Measurements from ENCODE around the gene MBNL2. TPM values are rescaled to one million over a fixed set of nuclear protein-coding genes. Genes with fewer than 3 reads are reported as not detected.

MBNL2 gene
- total RNA-seq, 1 experiment from 2014 or later, result 17.8 TPM

DNA sequence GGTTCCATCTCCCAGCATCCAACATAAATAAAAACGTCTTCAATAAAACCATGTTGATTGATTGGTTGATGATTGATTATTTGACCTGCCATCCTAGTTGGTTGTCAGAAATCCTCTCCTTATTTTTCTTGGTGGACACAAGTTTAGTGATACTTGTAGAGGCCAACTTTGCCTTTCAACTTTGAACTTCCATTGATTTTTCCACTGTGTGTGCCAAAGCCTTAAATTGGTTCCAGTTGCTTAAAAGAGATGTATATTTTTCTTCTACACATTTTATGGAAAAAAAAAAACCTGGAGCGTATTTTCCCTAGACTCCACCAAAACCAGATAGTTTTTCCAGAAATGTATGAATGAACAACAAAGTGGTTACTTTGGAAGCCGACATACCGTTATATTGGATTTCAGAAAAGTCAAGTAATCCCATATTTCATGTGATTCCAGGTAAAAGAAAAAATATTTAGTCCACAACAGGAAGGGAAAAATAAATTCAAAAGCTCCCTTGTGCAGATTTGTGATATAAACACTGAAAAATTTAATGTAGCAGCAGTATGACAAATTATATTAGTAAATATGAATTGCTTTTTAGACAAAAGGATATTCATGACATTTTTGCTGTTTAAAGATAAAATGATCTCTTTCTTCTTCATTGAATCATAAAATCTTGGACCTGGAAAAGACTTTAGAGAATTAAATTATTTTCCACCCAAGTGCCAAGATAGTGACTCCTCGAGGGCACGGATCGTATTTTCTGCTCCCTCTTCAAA lies 85.2 kb downstream of the MBNL2 start:
- H3K4me2 ChIP-seq (ENCODE audit: low read length), result peak overlapping the region; percentile 66
- TF ChIP-seq, protein P1, sequence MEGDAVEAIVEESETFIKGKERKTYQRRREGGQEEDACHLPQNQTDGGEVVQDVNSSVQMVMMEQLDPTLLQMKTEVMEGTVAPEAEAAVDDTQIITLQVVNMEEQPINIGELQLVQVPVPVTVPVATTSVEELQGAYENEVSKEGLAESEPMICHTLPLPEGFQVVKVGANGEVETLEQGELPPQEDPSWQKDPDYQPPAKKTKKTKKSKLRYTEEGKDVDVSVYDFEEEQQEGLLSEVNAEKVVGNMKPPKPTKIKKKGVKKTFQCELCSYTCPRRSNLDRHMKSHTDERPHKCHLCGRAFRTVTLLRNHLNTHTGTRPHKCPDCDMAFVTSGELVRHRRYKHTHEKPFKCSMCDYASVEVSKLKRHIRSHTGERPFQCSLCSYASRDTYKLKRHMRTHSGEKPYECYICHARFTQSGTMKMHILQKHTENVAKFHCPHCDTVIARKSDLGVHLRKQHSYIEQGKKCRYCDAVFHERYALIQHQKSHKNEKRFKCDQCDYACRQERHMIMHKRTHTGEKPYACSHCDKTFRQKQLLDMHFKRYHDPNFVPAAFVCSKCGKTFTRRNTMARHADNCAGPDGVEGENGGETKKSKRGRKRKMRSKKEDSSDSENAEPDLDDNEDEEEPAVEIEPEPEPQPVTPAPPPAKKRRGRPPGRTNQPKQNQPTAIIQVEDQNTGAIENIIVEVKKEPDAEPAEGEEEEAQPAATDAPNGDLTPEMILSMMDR (conservative IDR thresholded peaks at IDR 0.05; ENCODE audit: low read depth, low read length), result no peak
- TF ChIP-seq EZH2phosphoT487 (IDR thresholded peaks at IDR 0.05; ENCODE audit: borderline replicate concordance, low read length), result no peak
- H3K36me3 ChIP-seq (ENCODE audit: low read depth, low read length), result no peaks in the 10 kb centered on the region
- CTCF ChIA-PET, result no interaction called here
- DNase-seq, result no peak
- peak overlapping the region; percentile 37 for H3K9ac ChIP-seq (ENCODE audit: low read length)
- ATAC-seq, result no peak
- no peaks in the 10 kb centered on the region for H3F3A ChIP-seq (ENCODE audit: low read length, unreplicated experiment)
- H2AFZ ChIP-seq (ENCODE audit: low read length), result peak overlapping the region; percentile 4; the same call in 1 of the 2 replicates
- intact Hi-C loops (cut with micrococcal nuclease), result no loop called here
- no peaks in the 10 kb centered on the region for H3K9me2 ChIP-seq (replicated peaks; ENCODE audit: low read length)
- no peaks in the 10 kb centered on the region for H4K20me1 ChIP-seq (ENCODE audit: low read length)
- H3K79me2 ChIP-seq (ENCODE audit: low read length), result no peaks in the 10 kb centered on the region
- H3K27ac ChIP-seq (ENCODE audit: low read length), result peak overlapping the region; percentile 88
- POLR2A ChIA-PET (ENCODE audit: unreplicated experiment), result interaction anchor here (0.7 kb wide), 1 partner anchor 85 kb away, joined by 4 read pairs; the partner anchor contains the start of gene MBNL2
- H3K27me3 ChIP-seq (ENCODE audit: low read length), result no peaks in the 10 kb centered on the region
- no TSS peak for BruUV-seq (replicated peaks)
- H3K4me1 ChIP-seq (ENCODE audit: insufficient read depth, low read length), result peaks cover 26% of the 10 kb centered on the region
- H3K9me3 ChIP-seq (ENCODE audit: low read length), result no peaks in the 10 kb centered on the region
- peak overlapping the region; percentile 35 for H3K4me3 ChIP-seq (ENCODE audit: low read length)

DNA sequence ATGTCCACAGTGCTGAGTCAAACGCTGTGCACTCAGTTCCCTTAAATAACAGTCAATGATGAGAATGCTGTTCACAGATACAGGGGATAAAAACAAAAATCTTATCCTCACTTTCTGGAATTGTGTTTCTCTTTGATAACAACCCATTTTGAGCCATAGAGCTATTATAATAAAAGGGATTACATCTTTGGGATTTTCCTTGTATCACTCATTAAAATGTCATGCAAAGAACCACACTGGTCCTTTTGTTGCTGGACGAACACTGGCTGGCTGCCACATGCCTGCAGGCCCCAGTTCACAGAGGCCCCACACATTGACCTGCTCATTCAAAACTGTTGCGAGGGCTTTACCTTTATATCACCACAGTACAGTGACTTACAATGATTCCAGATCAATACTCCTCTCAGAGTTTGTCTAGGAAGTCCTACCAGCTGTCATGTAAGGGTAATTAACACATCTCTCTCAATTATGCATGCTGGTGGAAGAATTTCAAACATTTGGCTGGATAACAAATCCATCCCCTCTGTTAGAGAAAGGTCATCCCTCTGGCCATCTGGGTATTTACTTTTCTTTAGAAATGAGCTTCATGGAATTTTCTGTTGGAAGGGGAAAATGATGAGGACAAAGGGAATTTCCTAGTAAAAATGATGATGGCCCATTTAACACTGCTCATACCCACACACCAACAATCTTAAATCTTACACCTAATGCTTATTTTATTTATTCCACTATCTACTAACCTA lies 85.9 kb downstream of the MBNL2 start:
- no peaks in the 10 kb centered on the region for H3K79me2 ChIP-seq (ENCODE audit: low read length)
- H3K4me1 ChIP-seq (ENCODE audit: insufficient read depth, low read length), result peaks cover 26% of the 10 kb centered on the region
- H3K27me3 ChIP-seq (ENCODE audit: low read length), result no peaks in the 10 kb centered on the region
- TF ChIP-seq, protein P1 (conservative IDR thresholded peaks at IDR 0.05; ENCODE audit: low read depth, low read length), result no peak
- TF ChIP-seq EZH2 (IDR thresholded peaks at IDR 0.05; ENCODE audit: low read length, unreplicated experiment) (no peak), EZH2phosphoT487 (IDR thresholded peaks at IDR 0.05; ENCODE audit: borderline replicate concordance, low read length) (no peak)
- no peaks in the 10 kb centered on the region for H4K20me1 ChIP-seq (ENCODE audit: low read length)
- peak overlapping the region; percentile 4; the same call in 1 of the 2 replicates for H2AFZ ChIP-seq (ENCODE audit: low read length)
- no peaks in the 10 kb centered on the region for H3K9me3 ChIP-seq (ENCODE audit: low read length)
- BruUV-seq (replicated peaks), result no TSS peak
- CTCF ChIA-PET, result no interaction called here
- DNase-seq (peak; percentile 68), ATAC-seq (peak; percentile 83)
- peak overlapping the region; percentile 66 for H3K4me2 ChIP-seq (ENCODE audit: low read length)
- H3K9ac ChIP-seq (ENCODE audit: low read length), result peak overlapping the region; percentile 37
- peak overlapping the region; percentile 35 for H3K4me3 ChIP-seq (ENCODE audit: low read length)
- no peaks in the 10 kb centered on the region for H3F3A ChIP-seq (ENCODE audit: low read length, unreplicated experiment)
- no peaks in the 10 kb centered on the region for H3K36me3 ChIP-seq (ENCODE audit: low read depth, low read length)
- intact Hi-C loops (cut with micrococcal nuclease), result no loop called here
- no peaks in the 10 kb centered on the region for H3K9me2 ChIP-seq (replicated peaks; ENCODE audit: low read length)
- peak overlapping the region; percentile 88 for H3K27ac ChIP-seq (ENCODE audit: low read length)
- POLR2A ChIA-PET (ENCODE audit: unreplicated experiment), result interaction anchor here (0.5 to 0.7 kb wide), 2 partner anchors 37 to 86 kb away, joined by 4 to 5 read pairs; partner anchors contain the start of gene MBNL2

Data from PC-3 (cell line).